HG03060 (cell line): ENCODE measurements around the gene CXXC5.

Source experiments
- ATAC-seq: cut with Tn5 transposase; IDR thresholded peaks from one replicate; pipeline ENCODE4 v1.9.1; 2021; ENCODE audit warnings: low read depth, moderate number of reproducible peaks; ENCODE audit not compliant: unreplicated experiment

Gene CXXC5

GRCh38 chr5:139664086-139664693 lies 16.0 kb downstream of the CXXC5 start:
- ATAC-seq = peak; percentile 28

DNA sequence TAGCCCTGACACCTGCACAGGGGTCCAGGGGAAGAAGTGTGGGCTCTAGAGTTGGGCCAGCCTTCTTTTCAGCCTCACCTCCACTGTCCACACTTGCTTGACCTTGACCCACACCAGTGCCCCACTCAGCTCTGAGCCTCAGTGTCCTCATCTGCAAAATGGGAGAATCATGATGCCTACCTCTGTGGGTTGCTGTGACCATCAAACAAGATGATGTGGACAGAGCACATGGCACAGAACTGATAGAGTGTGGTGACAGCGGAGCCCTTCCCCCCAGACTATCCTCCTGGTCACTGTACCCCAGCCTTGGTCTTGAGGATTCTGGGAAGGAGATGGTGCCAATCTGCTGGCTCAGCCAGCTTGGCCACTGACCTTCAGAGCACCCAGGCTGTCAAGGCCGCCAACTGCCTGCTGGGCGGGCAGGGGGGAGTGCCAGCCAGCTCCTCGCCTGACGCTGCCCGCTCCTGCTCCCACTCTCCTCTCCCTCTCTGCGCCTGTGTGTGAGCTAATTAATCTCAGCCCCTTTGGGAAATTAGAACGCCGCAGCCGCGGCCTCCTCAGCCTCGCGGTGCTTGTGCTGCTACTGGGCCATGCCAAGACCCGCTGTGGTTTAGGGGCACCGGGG lies 16.7 kb downstream of the CXXC5 start:
- no peak for ATAC-seq

GRCh38 chr5:139665626-139666025 lies 17.5 kb downstream of the CXXC5 start:
- ATAC-seq = no peak

DNA sequence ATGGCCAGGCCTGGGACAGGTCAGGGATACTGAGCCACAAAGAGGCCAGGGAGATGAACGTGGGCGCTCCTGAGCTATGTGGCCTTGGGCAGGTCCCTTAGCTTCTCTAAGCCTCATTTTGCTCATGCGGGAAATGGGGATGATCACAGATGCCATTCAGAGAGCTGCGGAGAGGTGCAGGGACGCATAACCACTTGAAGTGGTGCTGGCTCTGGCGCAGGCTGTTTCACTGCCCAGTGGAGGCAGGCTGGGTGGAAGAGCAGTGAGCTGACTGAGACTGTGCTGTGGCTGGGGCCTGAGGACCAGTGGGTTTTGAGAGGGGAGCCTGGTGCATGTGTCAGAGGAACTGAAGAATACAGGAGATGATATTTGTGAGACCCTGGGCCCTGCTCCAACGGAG lies 18.4 kb downstream of the CXXC5 start:
- ATAC-seq = no peak

GRCh38 chr5:139667001-139667729 lies 19.0 kb downstream of the CXXC5 start:
- ATAC-seq = no peak

GRCh38 chr5:139667730-139668063 lies 19.5 kb downstream of the CXXC5 start:
- ATAC-seq = no peak

GRCh38 chr5:139668064-139668880 lies 20.1 kb downstream of the CXXC5 start:
- ATAC-seq = no peak

DNA sequence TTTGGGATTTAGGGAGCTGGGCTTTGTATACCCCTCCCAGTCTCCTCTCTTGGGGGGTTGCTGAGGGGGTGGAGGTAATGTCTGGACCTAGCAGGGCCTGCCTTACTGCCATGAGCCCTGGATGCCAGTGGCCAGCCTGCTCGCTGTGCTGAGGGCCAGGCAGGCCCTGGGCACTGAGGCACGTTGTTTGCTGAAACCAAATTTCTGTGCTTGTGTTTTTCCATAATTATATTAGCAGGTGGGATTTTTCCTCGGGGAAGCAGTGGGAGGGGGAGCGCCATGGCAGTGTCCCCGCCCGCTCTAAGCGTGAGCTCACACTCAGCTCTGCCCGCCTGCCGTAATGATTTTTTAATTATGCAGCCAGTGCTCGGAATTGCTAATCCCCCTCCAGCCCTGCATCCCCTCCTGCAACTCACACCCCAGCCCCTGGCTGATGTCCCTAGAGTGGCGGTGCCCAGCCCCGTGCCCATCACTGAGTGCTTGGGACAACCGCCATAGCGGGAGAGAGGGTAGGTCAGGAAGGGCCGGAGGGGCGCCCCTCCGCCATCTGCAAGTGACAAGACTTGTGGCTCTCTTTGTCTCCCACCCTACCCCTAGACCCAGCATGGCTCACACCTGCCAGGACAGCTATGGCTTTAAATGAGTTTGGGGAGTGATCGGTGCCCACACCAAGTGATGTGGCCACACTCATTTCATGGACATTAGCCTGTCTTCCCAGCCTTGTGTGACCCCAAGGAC lies 20.9 kb downstream of the CXXC5 start:
- ATAC-seq = no peak

DNA sequence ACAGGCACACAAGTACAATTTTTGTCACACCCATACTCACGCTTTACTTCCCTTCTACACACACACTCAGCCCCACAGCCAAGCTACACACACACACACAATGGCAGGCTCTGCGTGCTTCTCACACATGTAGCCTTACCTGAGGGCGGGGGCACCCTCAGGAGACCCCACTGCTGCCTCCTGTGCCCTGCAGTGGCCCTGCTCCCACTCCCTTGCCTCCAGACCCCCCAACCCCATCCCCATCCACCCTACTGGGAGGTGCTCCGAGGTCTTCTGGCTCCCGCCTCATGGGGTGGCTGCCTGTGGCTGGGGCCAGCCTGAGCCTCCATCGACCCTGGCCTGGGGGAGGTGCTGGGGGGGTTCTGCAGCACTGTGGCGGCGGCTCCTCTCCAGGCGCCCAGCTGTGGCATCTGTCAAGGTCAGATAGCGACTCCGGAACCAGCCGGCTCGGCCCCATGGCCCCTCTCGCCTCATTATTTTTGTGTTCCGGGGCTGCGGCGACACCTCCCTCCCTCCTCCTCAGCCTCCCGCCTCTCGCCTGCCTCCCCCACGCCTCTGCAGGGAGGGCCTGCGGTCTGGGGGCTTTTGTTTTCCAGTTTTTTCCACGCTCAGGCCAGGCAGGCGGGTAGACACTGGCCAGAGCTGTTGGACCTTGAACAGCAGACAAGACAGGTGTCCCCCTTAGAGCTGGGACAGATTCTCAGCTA lies 21.7 kb downstream of the CXXC5 start:
- no peak for ATAC-seq

DNA sequence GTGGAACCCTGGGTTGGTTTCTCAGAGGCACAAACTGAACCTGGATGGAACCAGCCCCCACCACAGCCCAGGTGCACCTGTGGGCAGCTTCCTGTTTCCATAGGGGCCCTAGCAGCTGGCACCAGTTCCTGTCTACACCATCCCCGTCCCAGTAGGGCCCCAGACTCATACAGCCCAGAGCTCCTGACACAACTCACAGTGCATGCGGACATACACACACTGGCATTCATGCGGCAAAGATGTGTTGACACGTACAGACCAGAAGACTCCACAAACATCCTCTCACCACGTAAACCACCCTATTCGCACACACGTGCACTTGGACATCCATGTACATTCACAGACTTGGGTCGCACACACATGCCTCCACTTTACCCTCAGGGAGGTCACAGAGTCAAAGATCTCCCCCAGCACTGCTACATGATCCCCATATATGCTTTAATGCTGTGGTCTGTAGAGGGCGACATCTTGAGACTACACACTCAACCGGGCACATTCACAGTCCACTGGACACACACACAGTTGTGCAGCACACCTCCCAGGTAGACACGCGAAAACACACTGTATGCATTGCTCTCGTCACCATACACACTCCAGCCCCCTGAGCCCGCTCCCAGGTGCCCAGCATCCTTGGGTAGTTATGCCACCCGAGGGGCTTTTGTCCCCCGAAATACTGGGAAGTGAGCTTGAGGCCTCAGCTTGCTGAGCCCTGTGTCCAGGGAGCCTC lies 22.4 kb downstream of the CXXC5 start:
- ATAC-seq = peak; percentile 48

- no peak for ATAC-seq
These were observed 23.1 kb downstream of the CXXC5 start for GRCh38 chr5:139671096-139671841.

DNA sequence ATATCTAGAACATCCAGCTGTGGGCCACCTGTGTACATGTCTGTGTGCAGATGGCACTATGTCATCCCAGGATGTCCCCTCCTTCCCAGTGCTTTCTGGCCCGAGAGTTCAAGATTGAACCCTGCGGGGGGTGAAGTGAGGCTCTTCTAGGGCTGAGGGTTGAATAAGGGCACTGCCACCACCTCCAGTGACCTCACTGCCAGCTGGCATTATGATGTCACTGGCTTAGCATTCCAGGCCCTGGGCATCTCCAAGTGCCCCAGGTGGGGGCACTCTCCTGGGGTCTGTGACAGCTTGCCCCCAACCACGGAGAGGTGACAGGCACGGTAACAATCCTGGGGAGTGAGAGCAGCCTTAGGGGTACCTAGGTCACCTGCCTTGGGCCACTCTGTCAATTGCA lies 27.1 kb downstream of the CXXC5 start:
- no peak for ATAC-seq

DNA sequence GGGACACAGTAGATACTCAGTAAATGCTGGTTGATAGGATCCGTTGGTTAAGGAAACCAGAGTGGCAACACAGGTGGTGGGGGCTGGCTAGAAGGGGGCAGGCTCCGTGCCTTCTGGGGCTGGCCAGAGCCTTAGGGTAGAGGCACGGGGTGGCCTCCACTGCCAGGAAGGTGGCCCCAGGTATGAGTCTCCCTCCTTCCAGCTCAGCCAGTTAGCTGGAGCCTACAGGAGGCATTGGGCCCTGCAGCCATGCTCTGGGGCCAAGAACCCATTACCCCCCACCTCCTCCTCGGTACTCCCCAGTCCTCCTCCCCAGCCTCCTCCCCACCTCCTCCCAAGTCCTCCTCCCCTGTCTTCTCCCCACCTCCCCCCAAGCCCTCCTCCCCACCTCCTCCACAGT lies 27.7 kb downstream of the CXXC5 start:
- ATAC-seq = no peak

GRCh38 chr5:139676406-139676805 lies 28.3 kb downstream of the CXXC5 start:
- no peak for ATAC-seq

DNA sequence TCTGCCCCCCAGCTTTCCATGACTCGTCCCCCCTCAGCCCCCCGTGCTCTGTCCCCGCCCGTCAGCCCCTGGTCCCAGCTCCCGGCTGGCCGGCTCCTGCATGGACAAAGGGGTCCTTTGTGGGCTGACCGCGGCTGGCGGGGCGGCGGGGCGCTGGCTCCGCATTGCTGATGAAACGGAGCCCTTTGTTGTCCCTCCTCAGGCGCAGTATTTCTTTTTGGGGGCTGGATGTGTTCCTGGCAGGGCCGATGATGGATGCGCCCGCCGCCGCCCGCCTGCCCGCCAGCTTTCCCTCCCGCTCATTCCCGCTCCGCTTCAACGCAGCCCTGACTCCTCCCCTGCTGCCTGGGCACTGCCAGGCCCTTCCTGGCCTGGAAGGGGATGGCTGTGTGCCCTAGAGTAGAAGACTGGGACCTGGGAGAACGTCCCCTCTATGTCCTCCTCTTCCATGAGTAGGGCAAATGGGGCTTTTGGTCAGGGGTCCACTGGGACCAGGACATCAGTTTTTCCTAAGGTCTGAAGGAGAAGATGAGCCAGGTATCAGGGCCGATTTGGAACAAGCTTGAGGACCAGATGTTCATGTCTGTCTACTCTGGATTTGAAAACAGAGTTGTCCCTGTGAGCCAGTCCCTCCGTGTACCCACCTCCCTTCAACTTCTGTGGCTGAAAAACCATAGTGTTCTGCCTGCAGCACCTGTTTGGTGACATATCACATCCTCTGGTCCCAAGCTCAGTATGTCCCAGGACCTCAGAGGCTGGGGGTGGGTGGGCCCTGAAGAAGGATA lies 29.0 kb downstream of the CXXC5 start:
- ATAC-seq = no peak

- no peak for ATAC-seq
These were observed 29.8 kb downstream of the CXXC5 start for GRCh38 chr5:139677736-139678613.
